NOMO-1 treated with dmso at 0.1 percent for 144 hours (cell line): ENCODE measurements around the gene ODC1.

Experiments
- DNase-seq: peaks from one replicate; lab custom pipeline; 2025; ENCODE audit not compliant: unreplicated experiment; lab: John Stamatoyannopoulos, UW

Gene ODC1

GRCh38 chr2:10402062-10402585 is 46.0 kb downstream of the ODC1 start:
- DNase-seq, result no peak

- DNase-seq, result no peak
Observed at GRCh38 chr2:10400978-10401951, 46.9 kb downstream of the ODC1 start.

- peak; percentile 85 for DNase-seq
Observed at GRCh38 chr2:10400568-10400977, 47.6 kb downstream of the ODC1 start.

GRCh38 chr2:10400002-10400401 is 48.1 kb downstream of the ODC1 start:
- DNase-seq, result no peak

- DNase-seq, result no peak
Observed at GRCh38 chr2:10399358-10399757, 48.8 kb downstream of the ODC1 start.

- DNase-seq, result peak; percentile 45
Observed at GRCh38 chr2:10398496-10398895, 49.6 kb downstream of the ODC1 start.

- DNase-seq, result no peak
Observed at GRCh38 chr2:10397878-10398277, 50.2 kb downstream of the ODC1 start.

GRCh38 chr2:10397297-10397875 is 50.7 kb downstream of the ODC1 start:
- DNase-seq, result no peak

- DNase-seq, result no peak
Observed at GRCh38 chr2:10396464-10396863, 51.7 kb downstream of the ODC1 start.

GRCh38 chr2:10395893-10396292 is 52.2 kb downstream of the ODC1 start:
- no peak for DNase-seq

GRCh38 chr2:10393640-10393982 is 54.5 kb downstream of the ODC1 start:
- DNase-seq, result no peak

GRCh38 chr2:10392951-10393639 is 55.0 kb downstream of the ODC1 start:
- DNase-seq, result no peak

GRCh38 chr2:10392548-10392947 is 55.6 kb downstream of the ODC1 start:
- no peak for DNase-seq

GRCh38 chr2:10392100-10392499 is 56.0 kb downstream of the ODC1 start:
- no peak for DNase-seq

- no peak for DNase-seq
Observed at GRCh38 chr2:10390369-10390801, 57.7 kb downstream of the ODC1 start.
